Spleen (tissue), 7 donors: ENCODE measurements around the gene DENND1A.

Experiments used
- CTCF ChIP-seq, 11 experiments: fragments of 200-600 bp in 7 of 11; fragments of 450-650 bp in 4 of 11; sonication (generic) in 4 of 11; IDR thresholded peaks in 8 of 11; conservative IDR thresholded peaks in 3 of 11; 1 replicate in 7 of 11; 2 replicates in 4 of 11; pipeline versions ENCODE4 v1.4.0 to v1.8.0; 2016 to 2021; ENCODE audit warnings: antibody characterized with exemption in 11 of 11, inconsistent platforms in 4 of 11, mild to moderate bottlenecking in 1 of 11
- POLR2AphosphoS5 ChIP-seq, 3 donors: sonication (generic); formaldehyde crosslinking; IDR thresholded peaks; one replicate each; pipeline ENCODE4 v1.5.1; 2017; ENCODE audit warnings: antibody characterized with exemption in 3 of 3
- donor health status: DM: no; HTN: no; CAD: no; lungs with moderate emphysema.
- donor health status: DM: no; HTN: no; CAD: no.
- donor health status: DM: no; HTN: no; CAD: no.

- no peak for TF ChIP-seq CTCF (IDR thresholded peaks at IDR 0.05 in 8 of 11, conservative IDR thresholded peaks at IDR 0.05 in 3 of 11)
- TF ChIP-seq POLR2AphosphoS5 (IDR thresholded peaks at IDR 0.05): peak in 1 of 3 donors; percentile 25
Measured at GRCh38 chr9:123622711-123623241, 307.1 kb downstream of the DENND1A start.
